ENCODE measurements around the gene CTXN2.

- no peak for TF ChIP-seq PRDM15 (CRISPR knock-in tag; IDR thresholded peaks at IDR 0.05)
- no peak for TF ChIP-seq ZNF281 (CRISPR knock-in tag; IDR thresholded peaks at IDR 0.05)
- TF ChIP-seq CTCF (IDR thresholded peaks at IDR 0.05): no peak
- TF ChIP-seq ZNF121 (CRISPR knock-in tag; IDR thresholded peaks at IDR 0.05): no peak
- TF ChIP-seq ATF6 (CRISPR knock-in tag; IDR thresholded peaks at IDR 0.05): no peak
- TF ChIP-seq MAX (CRISPR knock-in tag; IDR thresholded peaks at IDR 0.05): no peak
- no peak for TF ChIP-seq RELA (CRISPR knock-in tag; IDR thresholded peaks at IDR 0.05; ENCODE audit: borderline replicate concordance)
- TF ChIP-seq FOXK1 (CRISPR knock-in tag; IDR thresholded peaks at IDR 0.05): no peak
- no peak for TF ChIP-seq JAZF1 (CRISPR knock-in tag; IDR thresholded peaks at IDR 0.05)
- no peak for TF ChIP-seq CREM (CRISPR knock-in tag; IDR thresholded peaks at IDR 0.05)
- TF ChIP-seq MLX (CRISPR knock-in tag; IDR thresholded peaks at IDR 0.05): no peak
- no peak for TF ChIP-seq FOXP1 (CRISPR knock-in tag; IDR thresholded peaks at IDR 0.05; ENCODE audit: borderline replicate concordance)
These were observed at the start of gene CTXN2 for GRCh38 chr15:48191574-48192225.
